ENCODE data around the gene DDX6. TPM values are rescaled to one million over a fixed set of nuclear protein-coding genes. Genes with fewer than 3 reads are reported as not detected.

The DDX6 gene
- total and polyA plus RNA-seq, 2 experiments from 2014 or later = 20.9 to 88.9 TPM

- no peak overlapping the region for H3K9ac ChIP-seq
- no peak for TF ChIP-seq EZH2 (IDR thresholded peaks at IDR 0.05; ENCODE audit: insufficient read depth, poor library complexity, severe bottlenecking)
- TF ChIP-seq EZH2phosphoT487 (IDR thresholded peaks at IDR 0.05; ENCODE audit: insufficient read depth, low read depth) = no peak
- H3K4me1 ChIP-seq (ENCODE audit: insufficient read depth) = no peaks in the 10 kb centered on the region
- H3K4me3 ChIP-seq = no peak overlapping the region
- no peak overlapping the region for H3K4me2 ChIP-seq (ENCODE audit: unreplicated experiment)
- H3K79me2 ChIP-seq (ENCODE audit: insufficient read depth) = peaks cover 20% of the 10 kb centered on the region; the same call in 1 of the 2 replicates
- no peaks in the 10 kb centered on the region for H3K9me3 ChIP-seq (ENCODE audit: low read depth)
- 82 to 84% methylated on average over 3 of the region's 3 CpGs for WGBS, 2 experiments (ENCODE audit: low coverage in 1 of 2, low lambda C conversion rate in 2 of 2, missing lambda C conversion rate in 2 of 2)
- H3K36me3 ChIP-seq (ENCODE audit: low read depth) = peaks cover 80% of the 10 kb centered on the region
- H3K9me2 ChIP-seq (ENCODE audit: insufficient read depth) = no peaks in the 10 kb centered on the region
- H4K20me1 ChIP-seq (ENCODE audit: insufficient read depth) = no peaks in the 10 kb centered on the region
- peaks cover 59% of the 10 kb centered on the region for H3F3A ChIP-seq (ENCODE audit: insufficient read depth)
- DNase-seq = no peak
- in situ Hi-C loops (cut with MboI) = no loop called here
- no peaks in the 10 kb centered on the region for H3K27me3 ChIP-seq (replicated peaks; ENCODE audit: insufficient read depth)
- H3K27ac ChIP-seq = no peak overlapping the region
- no peak overlapping the region for H2AFZ ChIP-seq
Measured at GRCh38 chr11:118752654-118753053, 38.3 kb downstream of the DDX6 start.

- H3K9me3 ChIP-seq (ENCODE audit: low read depth) = no peaks in the 10 kb centered on the region
- no peak for TF ChIP-seq EZH2phosphoT487 (IDR thresholded peaks at IDR 0.05; ENCODE audit: insufficient read depth, low read depth)
- no peak for TF ChIP-seq EZH2 (IDR thresholded peaks at IDR 0.05; ENCODE audit: insufficient read depth, poor library complexity, severe bottlenecking)
- H3F3A ChIP-seq (ENCODE audit: insufficient read depth) = peaks cover 60% of the 10 kb centered on the region
- no peaks in the 10 kb centered on the region for H4K20me1 ChIP-seq (ENCODE audit: insufficient read depth)
- in situ Hi-C loops (cut with MboI) = no loop called here
- DNase-seq = no peak
- H2AFZ ChIP-seq = no peak overlapping the region
- no peak overlapping the region for H3K4me3 ChIP-seq
- WGBS, 2 experiments (ENCODE audit: low coverage in 1 of 2, low lambda C conversion rate in 2 of 2, missing lambda C conversion rate in 2 of 2) = 84 to 85% methylated on average over 6 of the region's 6 CpGs
- no peak overlapping the region for H3K9ac ChIP-seq
- H3K27me3 ChIP-seq (replicated peaks; ENCODE audit: insufficient read depth) = no peaks in the 10 kb centered on the region
- no peak overlapping the region for H3K27ac ChIP-seq
- H3K9me2 ChIP-seq (ENCODE audit: insufficient read depth) = no peaks in the 10 kb centered on the region
- no peaks in the 10 kb centered on the region for H3K4me1 ChIP-seq (ENCODE audit: insufficient read depth)
- no peak overlapping the region for H3K4me2 ChIP-seq (ENCODE audit: unreplicated experiment)
- H3K79me2 ChIP-seq (ENCODE audit: insufficient read depth) = peaks cover 2% of the 10 kb centered on the region; the same call in 1 of the 2 replicates
- peaks cover 52% of the 10 kb centered on the region for H3K36me3 ChIP-seq (ENCODE audit: low read depth)
Measured at GRCh38 chr11:118749429-118749828, 41.5 kb downstream of the DDX6 start.

GRCh38 chr11:118748056-118748455 lies 42.9 kb downstream of the DDX6 start:
- Histone ChIP-seq H3K4me2 (ENCODE audit: unreplicated experiment) (no peak overlapping the region), H3K4me3 (no peak overlapping the region), H3F3A (ENCODE audit: insufficient read depth) (peaks cover 60% of the 10 kb centered on the region), H3K9me3 (ENCODE audit: low read depth) (no peaks in the 10 kb centered on the region), H4K20me1 (ENCODE audit: insufficient read depth) (no peaks in the 10 kb centered on the region), H3K27ac (no peak overlapping the region), H3K79me2 (ENCODE audit: insufficient read depth) (no peaks in the 10 kb centered on the region), H3K4me1 (ENCODE audit: insufficient read depth) (no peaks in the 10 kb centered on the region), H3K36me3 (ENCODE audit: low read depth) (peaks cover 41% of the 10 kb centered on the region), H2AFZ (no peak overlapping the region), H3K9me2 (ENCODE audit: insufficient read depth) (no peaks in the 10 kb centered on the region), H3K27me3 (replicated peaks; ENCODE audit: insufficient read depth) (no peaks in the 10 kb centered on the region), H3K9ac (no peak overlapping the region)
- DNase-seq = no peak
- TF ChIP-seq EZH2phosphoT487 (IDR thresholded peaks at IDR 0.05; ENCODE audit: insufficient read depth, low read depth) (no peak), EZH2 (IDR thresholded peaks at IDR 0.05; ENCODE audit: insufficient read depth, poor library complexity, severe bottlenecking) (no peak)
- in situ Hi-C loops (cut with MboI) = no loop called here

- Histone ChIP-seq H3F3A (ENCODE audit: insufficient read depth) (peaks cover 54% of the 10 kb centered on the region), H3K27me3 (replicated peaks; ENCODE audit: insufficient read depth) (no peaks in the 10 kb centered on the region), H3K4me3 (no peak overlapping the region), H3K4me2 (ENCODE audit: unreplicated experiment) (no peak overlapping the region), H4K20me1 (ENCODE audit: insufficient read depth) (no peaks in the 10 kb centered on the region), H3K27ac (no peak overlapping the region), H3K9me2 (ENCODE audit: insufficient read depth) (no peaks in the 10 kb centered on the region), H2AFZ (no peak overlapping the region), H3K79me2 (ENCODE audit: insufficient read depth) (no peaks in the 10 kb centered on the region), H3K36me3 (ENCODE audit: low read depth) (peaks cover 32% of the 10 kb centered on the region), H3K9me3 (ENCODE audit: low read depth) (no peaks in the 10 kb centered on the region), H3K9ac (no peak overlapping the region), H3K4me1 (ENCODE audit: insufficient read depth) (no peaks in the 10 kb centered on the region)
- 74 to 77% methylated on average over 5 of the region's 5 CpGs for WGBS, 2 experiments (ENCODE audit: low coverage in 1 of 2, low lambda C conversion rate in 2 of 2, missing lambda C conversion rate in 2 of 2)
- TF ChIP-seq EZH2 (IDR thresholded peaks at IDR 0.05; ENCODE audit: insufficient read depth, poor library complexity, severe bottlenecking) = no peak
- no peak for TF ChIP-seq EZH2phosphoT487 (IDR thresholded peaks at IDR 0.05; ENCODE audit: insufficient read depth, low read depth)
- DNase-seq = no peak
- in situ Hi-C loops (cut with MboI) = no loop called here
Measured at GRCh38 chr11:118746988-118747585, 43.9 kb downstream of the DDX6 start.

GRCh38 chr11:118744046-118744445 lies 46.9 kb downstream of the DDX6 start:
- no peak overlapping the region for H3K4me3 ChIP-seq
- 4 to 8% methylated on average over 4 of the region's 4 CpGs for WGBS, 2 experiments (ENCODE audit: low coverage in 1 of 2, low lambda C conversion rate in 2 of 2, missing lambda C conversion rate in 2 of 2)
- TF ChIP-seq EZH2phosphoT487 (IDR thresholded peaks at IDR 0.05; ENCODE audit: insufficient read depth, low read depth) = no peak
- no peak for TF ChIP-seq EZH2 (IDR thresholded peaks at IDR 0.05; ENCODE audit: insufficient read depth, poor library complexity, severe bottlenecking)
- no peaks in the 10 kb centered on the region for H3K9me3 ChIP-seq (ENCODE audit: low read depth)
- no peaks in the 10 kb centered on the region for H3K27me3 ChIP-seq (replicated peaks; ENCODE audit: insufficient read depth)
- H4K20me1 ChIP-seq (ENCODE audit: insufficient read depth) = no peaks in the 10 kb centered on the region
- no peak overlapping the region for H3K9ac ChIP-seq
- no peaks in the 10 kb centered on the region for H3K79me2 ChIP-seq (ENCODE audit: insufficient read depth)
- in situ Hi-C loops (cut with MboI) = no loop called here
- H3K9me2 ChIP-seq (ENCODE audit: insufficient read depth) = no peaks in the 10 kb centered on the region
- H3K36me3 ChIP-seq (ENCODE audit: low read depth) = peaks cover 4% of the 10 kb centered on the region; the same call in 1 of the 2 replicates
- H3F3A ChIP-seq (ENCODE audit: insufficient read depth) = peaks cover 29% of the 10 kb centered on the region
- H2AFZ ChIP-seq = no peak overlapping the region
- H3K4me2 ChIP-seq (ENCODE audit: unreplicated experiment) = no peak overlapping the region
- no peaks in the 10 kb centered on the region for H3K4me1 ChIP-seq (ENCODE audit: insufficient read depth)
- peak; percentile 23 for DNase-seq
- H3K27ac ChIP-seq = no peak overlapping the region

All from GM23248 (cell line).